ENCODE data around the gene INSL3. TPM values are rescaled to one million over a fixed set of nuclear protein-coding genes. Genes with fewer than 3 reads are reported as not detected.

The INSL3 gene
- total RNA-seq, 1 donor from 2014 or later: not detected

GRCh38 chr19:17796838-17797423 is 24.4 kb downstream of the INSL3 start:
- DNase-seq (ENCODE audit: low spot score): no peak
- Mint-ChIP-seq H3K4me1 (ENCODE audit: low read depth) (peaks cover 5% of the 10 kb centered on the region), H3K27ac (ENCODE audit: unreplicated experiment) (no peak overlapping the region), H3K9me3 (ENCODE audit: low read depth) (no peaks in the 10 kb centered on the region), H3K4me3 (ENCODE audit: unreplicated experiment) (no peak overlapping the region), H3K36me3 (ENCODE audit: low read depth) (no peaks in the 10 kb centered on the region), H3K27me3 (ENCODE audit: low read depth) (peaks cover 28% of the 10 kb centered on the region)
- no peak for TF ChIP-seq CTCF (IDR thresholded peaks at IDR 0.05)

GRCh38 chr19:17796013-17796837 is 25.1 kb downstream of the INSL3 start:
- Mint-ChIP-seq H3K4me3 (ENCODE audit: unreplicated experiment) (no peak overlapping the region), H3K27ac (ENCODE audit: unreplicated experiment) (no peak overlapping the region)
- no peak for TF ChIP-seq CTCF (IDR thresholded peaks at IDR 0.05)

GRCh38 chr19:17795495-17795856 is 25.8 kb downstream of the INSL3 start:
- H3K36me3 Mint-ChIP-seq (ENCODE audit: low read depth): no peaks in the 10 kb centered on the region
- no peaks in the 10 kb centered on the region for H3K9me3 Mint-ChIP-seq (ENCODE audit: low read depth)
- peaks cover 5% of the 10 kb centered on the region for H3K4me1 Mint-ChIP-seq (ENCODE audit: low read depth)
- H3K4me3 Mint-ChIP-seq (ENCODE audit: unreplicated experiment): no peak overlapping the region
- no peak for TF ChIP-seq CTCF (IDR thresholded peaks at IDR 0.05)
- H3K27ac Mint-ChIP-seq (ENCODE audit: unreplicated experiment): no peak overlapping the region
- DNase-seq (ENCODE audit: low spot score): no peak
- peaks cover 28% of the 10 kb centered on the region for H3K27me3 Mint-ChIP-seq (ENCODE audit: low read depth)

More at GRCh38 chr19:17796013-17796837, 25.1 kb downstream of the INSL3 start:
- DNase-seq (ENCODE audit: low spot score): no peak
- Mint-ChIP-seq H3K9me3 (ENCODE audit: low read depth) (no peaks in the 10 kb centered on the region), H3K4me1 (ENCODE audit: low read depth) (peaks cover 5% of the 10 kb centered on the region), H3K36me3 (ENCODE audit: low read depth) (no peaks in the 10 kb centered on the region), H3K27me3 (ENCODE audit: low read depth) (peaks cover 31% of the 10 kb centered on the region)

- Mint-ChIP-seq H3K4me3 (ENCODE audit: unreplicated experiment) (no peak within 1 kb of the TSS), H3K27me3 (ENCODE audit: low read depth) (peaks cover 28% of the 10 kb centered on the region), H3K36me3 (ENCODE audit: low read depth) (no peaks in the 10 kb centered on the region), H3K27ac (ENCODE audit: unreplicated experiment) (no peak within 1 kb of the TSS), H3K4me1 (ENCODE audit: low read depth) (peaks cover 5% of the 10 kb centered on the region), H3K9me3 (ENCODE audit: low read depth) (no peaks in the 10 kb centered on the region)
- TF ChIP-seq CTCF (IDR thresholded peaks at IDR 0.05): no peak
- no peak for DNase-seq (ENCODE audit: low spot score)
These were observed 26.4 kb downstream of the INSL3 start, which contains the start of gene B3GNT3 for GRCh38 chr19:17794731-17795494. TSS of gene B3GNT3 (plus strand) at chr19:17795138. CDS start at chr19:17807808, 12,670 bp downstream.

- DNase-seq (ENCODE audit: low spot score): no peak
- H3K9me3 Mint-ChIP-seq (ENCODE audit: low read depth): no peaks in the 10 kb centered on the region
- no peaks in the 10 kb centered on the region for H3K36me3 Mint-ChIP-seq (ENCODE audit: low read depth)
- H3K4me3 Mint-ChIP-seq (ENCODE audit: unreplicated experiment): no peak overlapping the region
- H3K4me1 Mint-ChIP-seq (ENCODE audit: low read depth): peaks cover 5% of the 10 kb centered on the region
- TF ChIP-seq CTCF (IDR thresholded peaks at IDR 0.05): peak; percentile 18
- no peak overlapping the region for H3K27ac Mint-ChIP-seq (ENCODE audit: unreplicated experiment)
- peaks cover 29% of the 10 kb centered on the region for H3K27me3 Mint-ChIP-seq (ENCODE audit: low read depth)
These were observed 26.9 kb downstream of the INSL3 start for GRCh38 chr19:17794412-17794730.

Measured in chondrocyte (in vitro differentiated cells).